ENCODE data around the gene TNPO3.
"Not testable (repeated sequence)": the region's sequence is repeated elsewhere in the genome, so short reads cannot be mapped to it uniquely, and the experiment has no call there.

TNPO3 gene

GRCh38 chr7:128921866-128922440 lies 133.0 kb downstream of the TNPO3 start:
- DNase-seq (ENCODE audit: low read depth in 3 of 3): no peak

- no peak for DNase-seq (ENCODE audit: low read depth in 3 of 3)
Measured at GRCh38 chr7:128920913-128921582, 133.9 kb downstream of the TNPO3 start.

GRCh38 chr7:128919881-128920799 lies 134.8 kb downstream of the TNPO3 start:
- DNase-seq (ENCODE audit: low read depth in 3 of 3): no peak

GRCh38 chr7:128919241-128919640 lies 135.7 kb downstream of the TNPO3 start:
- no peak for DNase-seq (ENCODE audit: low read depth in 3 of 3)

- no peak for DNase-seq (ENCODE audit: low read depth in 3 of 3)
Measured at GRCh38 chr7:128918016-128918665, 136.8 kb downstream of the TNPO3 start.

- DNase-seq (ENCODE audit: low read depth in 3 of 3): no peak
Measured at GRCh38 chr7:128917122-128917521, 137.8 kb downstream of the TNPO3 start.

- no peak for DNase-seq (ENCODE audit: low read depth in 3 of 3)
Measured at GRCh38 chr7:128916643-128916915, 138.3 kb downstream of the TNPO3 start.

DNA sequence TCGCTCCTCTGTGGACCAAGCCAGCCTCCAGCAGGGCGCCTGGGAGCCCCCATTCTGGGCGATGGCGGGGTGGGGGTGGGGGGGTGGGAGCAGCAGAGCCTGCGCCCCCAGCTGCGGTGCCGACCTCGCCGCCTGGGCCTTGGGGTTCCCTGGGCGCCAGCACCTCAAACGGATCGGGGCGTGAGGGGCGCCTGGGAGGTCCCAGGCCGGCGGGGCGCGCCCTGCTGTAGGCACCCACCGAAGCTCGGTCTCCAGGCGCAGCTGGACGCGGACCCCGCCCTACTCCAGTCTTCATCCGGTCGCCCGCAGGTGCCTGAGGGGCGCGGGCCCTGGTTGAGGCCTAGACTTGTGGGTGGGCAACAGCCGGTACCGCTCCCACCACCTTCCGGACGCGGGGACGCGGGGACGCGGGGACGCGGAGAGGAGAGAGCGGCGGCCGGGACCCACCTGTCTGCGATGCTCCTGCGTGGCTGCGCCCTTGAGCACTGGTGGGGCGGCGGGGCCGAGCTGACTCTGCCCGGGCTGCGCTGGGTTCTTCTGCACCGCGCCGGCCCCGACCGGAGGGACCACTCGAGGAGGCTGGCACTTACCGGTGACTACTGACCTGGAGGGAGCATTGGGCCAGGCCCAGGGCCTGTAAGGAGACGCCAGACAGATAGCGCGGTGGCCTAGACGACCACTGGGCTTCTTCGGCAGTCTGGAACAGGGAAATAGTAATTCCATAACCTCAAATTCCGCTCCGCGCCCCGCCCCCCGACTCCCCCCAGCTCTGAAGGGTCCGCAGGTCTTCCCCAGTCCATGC lies 138.9 kb downstream of the TNPO3 start:
- DNase-seq (ENCODE audit: low read depth in 3 of 3): no peak

DNA sequence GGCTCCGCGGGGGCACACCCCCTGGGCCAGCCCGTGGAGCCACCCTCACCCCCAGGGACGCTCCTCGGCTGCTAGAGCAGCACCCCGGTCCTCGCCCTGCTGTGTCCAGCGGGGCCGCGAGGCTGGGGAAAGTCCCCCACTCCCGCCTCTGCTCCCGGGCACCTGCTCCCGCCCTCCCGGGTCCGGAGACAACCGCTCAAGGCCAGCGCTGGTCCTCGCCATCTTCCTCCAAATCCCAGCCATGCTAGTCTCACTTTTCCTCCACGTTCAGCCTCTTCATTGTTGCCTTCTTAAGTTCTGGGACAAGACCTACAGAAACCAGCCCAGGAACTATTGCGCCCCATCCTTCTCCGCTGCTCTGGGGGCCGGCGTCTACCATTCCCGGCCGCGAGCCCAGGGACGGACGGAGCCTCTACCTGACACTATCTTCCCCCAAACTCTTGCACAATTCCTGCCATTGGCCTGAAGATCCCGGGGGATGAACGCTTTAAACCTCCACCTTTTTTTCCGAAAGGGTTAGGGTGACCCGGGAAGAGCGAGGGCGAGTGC lies 139.6 kb downstream of the TNPO3 start:
- DNase-seq (ENCODE audit: low read depth in 3 of 3): no peak

GRCh38 chr7:128914566-128915151 lies 140.3 kb downstream of the TNPO3 start:
- no peak for DNase-seq (ENCODE audit: low read depth in 3 of 3)

GRCh38 chr7:128913870-128914565 lies 140.9 kb downstream of the TNPO3 start:
- no peak for DNase-seq (ENCODE audit: low read depth in 3 of 3)

- DNase-seq (ENCODE audit: low read depth in 3 of 3): not testable (repeated sequence)
Measured at GRCh38 chr7:128912709-128913495, 142.0 kb downstream of the TNPO3 start.

GRCh38 chr7:128912281-128912680 lies 142.6 kb downstream of the TNPO3 start:
- DNase-seq (ENCODE audit: low read depth in 3 of 3): no peak

- DNase-seq (ENCODE audit: low read depth in 3 of 3): no peak
Measured at GRCh38 chr7:128911423-128912031, 143.4 kb downstream of the TNPO3 start.

GRCh38 chr7:128910569-128910945 lies 144.4 kb downstream of the TNPO3 start, which contains the start of gene KCP:
KCP (minus strand) TSS chr7:128910709; CDS start chr7:128910676, 33 bp downstream.
- DNase-seq (ENCODE audit: low read depth in 3 of 3): no peak

DNA sequence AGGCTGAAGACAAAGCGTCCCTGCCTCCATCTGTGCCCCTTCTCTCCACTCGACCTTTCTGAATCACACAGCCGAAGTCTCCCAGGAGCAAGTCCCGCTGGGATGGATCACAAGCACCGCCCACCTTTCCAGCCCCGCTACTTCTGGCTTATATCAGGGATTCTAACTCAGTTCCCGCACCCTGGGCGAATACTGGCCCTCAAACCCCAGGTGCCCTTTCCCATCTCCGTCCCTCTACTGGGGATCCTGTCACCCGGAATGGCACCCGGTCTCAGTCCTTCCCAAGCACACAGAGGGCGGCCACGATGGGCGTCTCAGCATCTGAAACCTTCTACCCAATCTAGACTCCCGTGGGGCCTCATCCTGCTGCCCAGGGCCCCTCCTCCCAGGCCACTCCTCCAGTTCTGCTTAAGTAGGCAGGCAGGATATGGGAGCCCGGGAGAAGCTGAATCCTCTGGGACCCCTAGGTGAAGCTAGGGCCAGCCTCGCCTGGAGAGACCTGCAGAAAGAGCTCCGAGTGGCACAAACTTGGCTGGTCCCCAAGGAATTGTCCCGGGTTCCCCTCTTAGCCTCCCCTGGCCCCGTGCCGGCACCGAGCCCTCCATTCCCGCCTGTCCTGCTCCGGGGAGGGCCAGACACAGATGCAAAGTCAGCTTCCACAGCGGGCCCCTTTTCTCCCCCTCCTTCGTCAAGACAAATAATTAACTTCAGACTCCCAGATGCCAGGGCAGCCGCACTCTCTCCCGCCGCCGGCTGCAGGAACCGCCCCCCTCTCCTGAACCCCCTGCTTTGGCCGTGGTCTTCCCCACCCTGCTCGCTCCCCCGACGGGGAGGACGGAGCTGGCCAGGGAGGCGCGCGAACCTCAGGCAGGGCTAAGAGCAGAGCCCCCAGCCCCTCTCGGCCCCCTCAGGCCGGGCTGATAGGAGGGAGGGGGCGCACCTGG lies 145.0 kb downstream of the TNPO3 start:
- DNase-seq (ENCODE audit: low read depth in 3 of 3): no peak

DNA sequence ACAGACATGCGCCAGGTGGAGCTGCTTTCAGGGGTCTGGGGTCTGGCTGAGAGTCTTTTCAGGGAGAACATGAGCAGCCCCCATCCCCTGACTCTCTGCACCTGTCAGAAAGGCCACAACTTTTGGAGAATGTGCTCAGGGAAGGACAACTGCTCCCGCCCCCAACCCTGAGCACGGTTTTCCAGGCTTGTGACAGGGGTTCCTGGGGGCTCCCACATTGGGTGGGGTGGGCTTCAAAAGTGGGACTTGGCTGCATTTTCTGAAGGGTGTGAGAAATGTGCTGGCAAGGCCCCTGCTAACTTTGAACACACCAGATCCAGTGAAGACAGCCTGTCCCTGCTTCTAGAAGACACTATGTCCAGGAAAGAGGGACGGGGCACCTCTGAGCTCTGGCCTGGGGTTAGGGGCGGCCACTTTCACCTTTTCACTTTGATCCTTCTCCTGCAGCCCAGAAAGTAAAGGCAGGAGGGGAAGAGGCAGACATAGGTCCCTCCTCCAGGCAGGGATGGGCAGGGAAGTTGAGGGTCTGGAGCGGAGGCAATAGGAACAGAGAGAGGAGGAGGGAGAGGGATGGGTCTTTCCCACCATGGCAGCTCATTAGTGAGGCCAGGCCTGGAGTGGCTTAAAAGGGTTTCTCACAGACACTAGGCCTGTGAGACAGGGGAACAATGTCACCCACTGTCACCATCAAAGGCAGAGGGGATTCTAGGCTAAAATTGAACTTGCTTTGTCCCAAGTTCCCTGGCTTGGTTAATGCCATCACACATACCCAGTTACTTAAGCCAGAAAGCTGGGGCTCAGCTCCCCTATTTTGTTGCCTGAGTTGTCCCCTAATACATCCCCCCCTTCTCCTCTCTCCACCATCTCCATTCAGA lies 145.9 kb downstream of the TNPO3 start:
- no peak for DNase-seq (ENCODE audit: low read depth in 3 of 3)
